ENCODE data around the gene SLC25A23. TPM values are rescaled to one million over a fixed set of nuclear protein-coding genes. Genes with fewer than 3 reads are reported as not detected.

SLC25A23 gene
- polyA plus RNA-seq, 1 of the 3 experiments (the other 2 are of a cell fraction), result 10.9 TPM

GRCh38 chr19:6424939-6425731 lies 34.5 kb downstream of the SLC25A23 start (continued):
- TF ChIP-seq NFIC (IDR thresholded peaks at IDR 0.05; ENCODE audit: borderline replicate concordance) (no peak), JUND (IDR thresholded peaks at IDR 0.05) (no peak), RFX5 (IDR thresholded peaks at IDR 0.05; ENCODE audit: low read length) (no peak; the same call in 1 of the 2 replicates), MEF2A (IDR thresholded peaks at IDR 0.05; ENCODE audit: borderline replicate concordance, low read depth) (no peak), CTCF (IDR thresholded peaks at IDR 0.05) (no peak), GABPA (IDR thresholded peaks at IDR 0.05; ENCODE audit: low read depth) (peak; percentile 66), USF2 (IDR thresholded peaks at IDR 0.05; ENCODE audit: borderline replicate concordance, low read depth, low read length) (peak; percentile 62), RXRA (IDR thresholded peaks at IDR 0.05; ENCODE audit: borderline replicate concordance, low read depth) (no peak), SIN3A (IDR thresholded peaks at IDR 0.05; ENCODE audit: borderline replicate concordance, low read depth, low read length) (no peak), EP300 (IDR thresholded peaks at IDR 0.05; ENCODE audit: borderline replicate concordance in 1 of 2, low read depth in 1 of 2, low read length in 1 of 2) (no peak), FOSL2 (IDR thresholded peaks at IDR 0.05; ENCODE audit: borderline replicate concordance, low read depth) (no peak), TAF1 (IDR thresholded peaks at IDR 0.05; ENCODE audit: borderline replicate concordance, low read depth, low read length) (no peak), FOXJ3 (CRISPR knock-in tag; IDR thresholded peaks at IDR 0.05) (no peak), REST (IDR thresholded peaks at IDR 0.05; ENCODE audit: low read depth, low read length) (no peak), TEAD4 (IDR thresholded peaks at IDR 0.05; ENCODE audit: borderline replicate concordance, insufficient read depth) (no peak), FOXM1 (IDR thresholded peaks at IDR 0.05; ENCODE audit: low read depth) (no peak)
- TF ChIP-seq, protein P1, sequence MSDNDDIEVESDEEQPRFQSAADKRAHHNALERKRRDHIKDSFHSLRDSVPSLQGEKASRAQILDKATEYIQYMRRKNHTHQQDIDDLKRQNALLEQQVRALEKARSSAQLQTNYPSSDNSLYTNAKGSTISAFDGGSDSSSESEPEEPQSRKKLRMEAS (IDR thresholded peaks at IDR 0.05; ENCODE audit: low read depth), result peak; percentile 98
- TF ChIP-seq, protein P2, sequence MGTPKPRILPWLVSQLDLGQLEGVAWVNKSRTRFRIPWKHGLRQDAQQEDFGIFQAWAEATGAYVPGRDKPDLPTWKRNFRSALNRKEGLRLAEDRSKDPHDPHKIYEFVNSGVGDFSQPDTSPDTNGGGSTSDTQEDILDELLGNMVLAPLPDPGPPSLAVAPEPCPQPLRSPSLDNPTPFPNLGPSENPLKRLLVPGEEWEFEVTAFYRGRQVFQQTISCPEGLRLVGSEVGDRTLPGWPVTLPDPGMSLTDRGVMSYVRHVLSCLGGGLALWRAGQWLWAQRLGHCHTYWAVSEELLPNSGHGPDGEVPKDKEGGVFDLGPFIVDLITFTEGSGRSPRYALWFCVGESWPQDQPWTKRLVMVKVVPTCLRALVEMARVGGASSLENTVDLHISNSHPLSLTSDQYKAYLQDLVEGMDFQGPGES (IDR thresholded peaks at IDR 0.05; ENCODE audit: low read depth, low read length), result peak; percentile 99
